Nephron (organoid): ENCODE measurements around the gene CES3.
"Not testable (repeated sequence)": the region's sequence is repeated elsewhere in the genome, so short reads cannot be mapped to it uniquely, and the experiment has no call there.

Source experiments
- H3K27ac Mint-ChIP-seq, 3 experiments: 2 replicates each; pipeline ENCODE4 v1.8.0; 2020; ENCODE audit warnings: mixed read lengths in 3 of 3, mild to moderate bottlenecking in 2 of 3, moderate library complexity in 1 of 3
- H3K27me3 Mint-ChIP-seq: 2 replicates; pipeline ENCODE4 v1.8.0; 2021; ENCODE audit warnings: low read depth, mild to moderate bottlenecking, moderate library complexity, mixed read lengths
- H3K36me3 Mint-ChIP-seq: 2 replicates; pipeline ENCODE4 v1.8.0; 2020; ENCODE audit warnings: low read depth, mixed read lengths
- H3K4me1 Mint-ChIP-seq: 2 replicates; pipeline ENCODE4 v1.8.0; 2020; ENCODE audit warnings: mixed read lengths
- H3K4me3 Mint-ChIP-seq, 3 experiments: 2 replicates each; pipeline ENCODE4 v1.8.0; 2020; ENCODE audit warnings: mild to moderate bottlenecking in 3 of 3, mixed read lengths in 3 of 3, moderate library complexity in 2 of 3
- H3K9me3 Mint-ChIP-seq: 2 replicates; pipeline ENCODE4 v1.8.0; 2020; ENCODE audit warnings: mixed read lengths
- TF ChIP-seq, protein P1 (sequence below), 3 experiments: fragments of 200-600 bp; sonication (generic); IDR thresholded peaks; one replicate each; pipeline ENCODE4 v1.5.0; 2021; ENCODE audit warnings: antibody characterized with exemption in 3 of 3; ENCODE audit not compliant: unreplicated experiment in 3 of 3

CES3 gene

DNA sequence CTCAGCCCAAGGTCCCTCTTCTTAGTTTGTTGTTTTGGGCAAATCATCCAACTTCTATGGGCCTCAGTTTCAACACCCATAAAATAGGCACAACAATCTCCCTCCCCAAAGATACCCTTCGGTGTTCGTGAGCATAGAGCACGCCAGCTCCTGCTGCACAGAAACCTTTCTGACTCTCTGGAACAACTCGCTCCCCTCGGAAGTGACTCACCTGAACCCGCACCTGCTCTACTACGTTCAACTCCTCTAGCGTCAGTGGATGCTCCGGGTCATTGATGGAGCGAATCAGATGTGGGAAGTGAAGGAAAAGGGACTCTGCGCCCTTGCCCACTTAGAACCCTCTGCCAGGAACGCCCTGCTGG is 27.3 kb upstream of the CES3 start:
- Mint-ChIP-seq H3K9me3 (no peaks in the 10 kb centered on the region), H3K27ac (peak overlapping the region; percentile 86 to 95 (median 93)), H3K4me3 (peak overlapping the region; percentile 94 to 99 (median 99)), H3K4me1 (peaks cover 29% of the 10 kb centered on the region), H3K36me3 (peaks cover 17% of the 10 kb centered on the region), H3K27me3 (no peaks in the 10 kb centered on the region)
- TF ChIP-seq, protein P1, sequence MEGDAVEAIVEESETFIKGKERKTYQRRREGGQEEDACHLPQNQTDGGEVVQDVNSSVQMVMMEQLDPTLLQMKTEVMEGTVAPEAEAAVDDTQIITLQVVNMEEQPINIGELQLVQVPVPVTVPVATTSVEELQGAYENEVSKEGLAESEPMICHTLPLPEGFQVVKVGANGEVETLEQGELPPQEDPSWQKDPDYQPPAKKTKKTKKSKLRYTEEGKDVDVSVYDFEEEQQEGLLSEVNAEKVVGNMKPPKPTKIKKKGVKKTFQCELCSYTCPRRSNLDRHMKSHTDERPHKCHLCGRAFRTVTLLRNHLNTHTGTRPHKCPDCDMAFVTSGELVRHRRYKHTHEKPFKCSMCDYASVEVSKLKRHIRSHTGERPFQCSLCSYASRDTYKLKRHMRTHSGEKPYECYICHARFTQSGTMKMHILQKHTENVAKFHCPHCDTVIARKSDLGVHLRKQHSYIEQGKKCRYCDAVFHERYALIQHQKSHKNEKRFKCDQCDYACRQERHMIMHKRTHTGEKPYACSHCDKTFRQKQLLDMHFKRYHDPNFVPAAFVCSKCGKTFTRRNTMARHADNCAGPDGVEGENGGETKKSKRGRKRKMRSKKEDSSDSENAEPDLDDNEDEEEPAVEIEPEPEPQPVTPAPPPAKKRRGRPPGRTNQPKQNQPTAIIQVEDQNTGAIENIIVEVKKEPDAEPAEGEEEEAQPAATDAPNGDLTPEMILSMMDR (IDR thresholded peaks at IDR 0.05; ENCODE audit: unreplicated experiment in 3 of 3): no peak

DNA sequence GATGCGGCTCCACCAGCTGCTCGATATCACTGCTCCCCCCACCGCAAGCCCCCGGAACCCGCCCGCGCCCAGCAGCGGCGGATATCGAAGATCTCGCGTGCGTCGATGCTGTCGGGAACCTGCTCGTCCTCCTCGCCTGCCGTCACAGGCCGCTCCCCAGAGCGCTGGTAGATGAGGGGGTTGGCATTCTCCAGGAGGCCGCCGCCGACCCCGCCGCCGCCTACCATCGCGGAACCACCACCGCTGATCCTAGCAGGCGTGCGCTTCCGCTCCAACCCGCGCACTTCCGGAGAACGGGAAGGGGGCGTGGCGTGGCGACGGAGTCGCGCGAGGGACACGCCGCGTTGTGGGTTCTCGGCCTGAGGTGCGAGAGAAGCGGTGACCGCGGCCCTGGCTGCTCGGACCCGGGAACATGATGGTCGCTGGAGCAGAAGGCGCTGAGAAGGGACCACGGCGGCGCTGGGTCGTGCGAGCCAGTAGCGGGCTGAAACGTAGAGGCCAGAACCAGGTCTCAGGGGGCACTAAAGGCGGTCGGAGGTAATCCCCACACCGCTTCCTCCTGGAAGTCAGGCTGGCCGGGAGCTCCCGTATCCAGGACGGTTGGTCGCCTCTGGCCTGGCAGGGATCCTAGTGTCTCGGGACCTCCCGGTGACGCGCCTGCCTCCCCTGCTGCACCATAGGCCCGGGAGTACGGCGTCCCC is 26.8 kb upstream of the CES3 start, which contains the start of gene CIAO2B:
Gene CIAO2B, minus strand, starts transcription at position 265 of the 701 bp plus-strand sequence. Its CDS starts 38 bp downstream, at position 227.
- H3K27ac Mint-ChIP-seq: peak within 1 kb of the TSS; percentile 86 to 95 (median 93)
- peaks cover 17% of the 10 kb centered on the region for H3K36me3 Mint-ChIP-seq
- no peaks in the 10 kb centered on the region for H3K27me3 Mint-ChIP-seq
- H3K4me3 Mint-ChIP-seq: peak within 1 kb of the TSS; percentile 94 to 99 (median 99)
- no peaks in the 10 kb centered on the region for H3K9me3 Mint-ChIP-seq
- H3K4me1 Mint-ChIP-seq: peaks cover 29% of the 10 kb centered on the region
- TF ChIP-seq, protein P1 (IDR thresholded peaks at IDR 0.05; ENCODE audit: unreplicated experiment in 3 of 3): no peak

DNA sequence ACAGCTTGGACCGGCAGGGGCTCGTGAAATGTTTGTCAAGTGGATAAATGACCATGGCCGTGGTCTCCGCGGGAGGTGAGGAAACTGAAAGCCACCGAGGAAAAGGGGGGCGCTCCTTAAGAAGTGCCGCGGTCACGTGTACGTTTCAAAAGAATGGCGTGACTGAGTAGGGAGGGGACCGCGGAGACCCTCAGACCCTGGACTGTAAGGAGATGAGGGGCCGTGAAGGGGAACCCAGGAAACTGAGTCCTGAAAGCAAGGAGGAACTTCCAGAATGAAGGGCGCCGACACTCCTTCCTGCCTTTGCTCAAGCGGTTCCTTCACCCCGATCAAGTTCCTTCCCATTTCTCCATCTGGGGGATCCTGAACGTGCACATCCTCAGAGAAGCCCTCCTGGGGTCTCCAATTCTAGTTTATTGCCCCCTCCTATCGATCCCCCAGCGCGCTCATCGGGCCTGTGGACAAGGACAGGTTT is 26.2 kb upstream of the CES3 start:
- Mint-ChIP-seq H3K27ac (peak overlapping the region; percentile 86 to 95 (median 93)), H3K4me1 (peaks cover 29% of the 10 kb centered on the region), H3K4me3 (peak overlapping the region; percentile 94 to 99 (median 99)), H3K36me3 (peaks cover 20% of the 10 kb centered on the region)
- H3K9me3 Mint-ChIP-seq, H3K27me3 Mint-ChIP-seq: not testable (repeated sequence)

DNA sequence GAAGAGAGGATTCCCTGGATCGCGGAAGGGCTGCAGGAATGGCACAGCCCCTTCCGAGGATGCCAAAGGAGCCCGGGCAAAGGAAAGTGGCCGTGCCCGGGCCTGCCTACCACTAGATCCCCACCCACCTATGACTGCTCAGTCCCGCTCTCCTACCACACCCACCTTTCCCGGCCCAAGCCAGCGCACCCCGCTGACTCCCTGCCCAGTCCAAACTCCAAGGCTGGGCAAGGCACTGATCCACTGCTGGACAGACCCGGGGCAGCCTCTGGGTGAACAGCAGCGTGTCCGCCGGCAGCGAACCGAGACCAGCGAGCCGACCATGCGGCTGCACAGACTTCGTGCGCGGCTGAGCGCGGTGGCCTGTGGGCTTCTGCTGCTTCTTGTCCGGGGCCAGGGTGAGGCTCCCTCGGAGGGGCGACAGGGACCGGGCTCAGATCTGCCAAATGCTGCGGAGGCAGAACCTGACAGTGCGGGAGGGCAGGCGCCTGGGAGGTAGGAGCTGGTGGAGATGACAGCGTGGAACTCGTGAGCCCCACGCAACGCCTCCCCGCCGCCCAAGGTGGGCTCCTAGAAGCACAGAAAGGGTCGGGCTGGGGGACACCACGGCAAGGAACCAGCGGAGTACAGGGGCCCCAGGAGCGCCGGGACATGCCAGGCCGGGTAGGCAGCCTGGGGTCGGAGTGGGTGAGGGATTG is 25.6 kb upstream of the CES3 start, which contains the start of gene CES2:
Gene CES2, plus strand, starts transcription at position 203 of the 698 bp plus-strand sequence. Its CDS starts 120 bp downstream, at position 323.
- peak within 1 kb of the TSS; percentile 94 to 99 (median 99) for H3K4me3 Mint-ChIP-seq
- peaks cover 29% of the 10 kb centered on the region for H3K4me1 Mint-ChIP-seq
- H3K9me3 Mint-ChIP-seq: no peaks in the 10 kb centered on the region
- TF ChIP-seq, protein P1 (IDR thresholded peaks at IDR 0.05; ENCODE audit: unreplicated experiment in 3 of 3): no peak
- peak within 1 kb of the TSS; percentile 86 to 95 (median 93) for H3K27ac Mint-ChIP-seq
- H3K36me3 Mint-ChIP-seq: peaks cover 22% of the 10 kb centered on the region
- no peaks in the 10 kb centered on the region for H3K27me3 Mint-ChIP-seq

DNA sequence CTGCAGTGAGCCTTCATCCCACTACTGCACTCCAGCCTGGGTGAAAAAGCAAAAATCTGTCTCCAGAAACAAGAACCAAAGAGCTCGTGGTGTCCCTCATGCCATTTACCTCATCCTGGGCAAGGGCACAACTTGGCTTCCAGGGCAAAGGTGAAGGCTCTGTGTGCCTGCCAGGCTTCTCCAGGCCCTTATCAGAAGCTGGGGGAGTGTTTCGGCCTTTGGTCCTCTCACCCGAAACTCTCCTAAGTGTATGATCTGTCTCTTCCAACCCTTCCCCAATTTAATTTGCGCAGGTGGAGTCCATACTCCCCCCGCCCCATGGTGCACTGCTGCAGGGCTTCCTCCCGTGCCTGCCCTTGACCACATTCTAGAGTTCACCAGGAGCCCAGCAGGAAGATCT is 24.6 kb upstream of the CES3 start:
- no peaks in the 10 kb centered on the region for H3K9me3 Mint-ChIP-seq

More for the DNA sequence above, 24.6 kb upstream of the CES3 start:
- peak overlapping the region; percentile 94 to 99 (median 99) for H3K4me3 Mint-ChIP-seq
- H3K27ac Mint-ChIP-seq: no peak overlapping the region
- peaks cover 29% of the 10 kb centered on the region for H3K4me1 Mint-ChIP-seq
- TF ChIP-seq, protein P1 (IDR thresholded peaks at IDR 0.05; ENCODE audit: unreplicated experiment in 3 of 3): no peak
- H3K27me3 Mint-ChIP-seq: no peaks in the 10 kb centered on the region
- H3K36me3 Mint-ChIP-seq: peaks cover 23% of the 10 kb centered on the region
